GM18508 (cell line): ENCODE measurements around the gene LAMA2.
"Not testable (repeated sequence)": the region's sequence is repeated elsewhere in the genome, so short reads cannot be mapped to it uniquely, and the experiment has no call there.

Experiments
- ATAC-seq: cut with Tn5 transposase; IDR thresholded peaks from one replicate; pipeline ENCODE4 v1.9.1; 2021; ENCODE audit warnings: moderate number of reproducible peaks; ENCODE audit not compliant: insufficient read depth, unreplicated experiment

Gene LAMA2

DNA sequence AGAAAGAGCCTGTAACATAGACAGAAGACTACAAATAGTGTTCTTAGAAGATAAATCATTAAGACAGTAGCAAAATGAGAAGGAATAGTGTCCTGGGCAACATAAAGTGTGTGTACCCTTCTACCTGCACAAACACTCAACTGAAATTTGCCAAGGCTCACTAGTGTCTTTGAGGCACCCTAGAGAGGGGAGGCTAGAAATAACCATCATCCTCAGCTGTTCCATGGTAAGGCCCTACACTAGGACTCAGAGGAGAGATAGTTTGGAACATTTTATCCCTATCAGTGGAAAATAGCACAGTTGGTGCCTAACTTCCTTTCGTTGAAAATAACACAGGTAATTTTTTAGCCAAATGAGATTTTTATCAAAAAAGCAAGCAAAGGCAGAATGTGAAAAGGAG is 230.7 kb downstream of the LAMA2 start:
- ATAC-seq: no peak

DNA sequence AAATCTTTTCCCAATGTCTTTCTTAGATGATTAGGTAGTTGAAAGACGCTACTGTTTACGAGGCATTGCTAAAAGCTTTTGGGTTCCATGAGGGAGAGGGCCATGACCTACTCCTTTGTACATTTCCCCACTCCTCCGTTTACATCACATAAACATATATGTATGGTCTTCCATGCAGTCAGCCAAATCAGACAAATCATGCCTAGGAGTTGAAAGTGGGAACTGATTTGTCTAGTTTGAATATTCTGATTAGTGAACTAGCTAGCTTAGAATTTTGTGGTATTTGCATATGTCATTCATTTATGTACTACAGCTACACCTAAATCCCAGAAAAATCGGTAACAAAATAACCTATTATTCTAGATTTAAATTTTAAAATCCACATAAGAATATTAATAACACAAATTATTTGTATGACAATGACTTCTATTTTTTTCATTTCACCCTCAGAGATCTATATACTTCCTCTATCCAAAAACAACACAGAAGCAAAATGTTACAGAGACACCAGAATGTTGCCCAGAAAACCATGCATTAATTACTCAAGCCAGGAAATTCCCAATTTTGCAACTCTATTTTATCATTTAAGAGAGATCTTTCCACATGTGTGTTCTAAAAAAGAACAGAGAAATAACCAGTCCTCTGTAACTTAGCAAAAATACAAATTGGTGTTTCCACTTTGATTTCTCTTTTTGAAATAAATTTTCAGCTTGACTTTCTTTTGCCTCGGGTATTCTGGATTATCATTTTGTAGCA is 231.9 kb downstream of the LAMA2 start:
- no peak for ATAC-seq

DNA sequence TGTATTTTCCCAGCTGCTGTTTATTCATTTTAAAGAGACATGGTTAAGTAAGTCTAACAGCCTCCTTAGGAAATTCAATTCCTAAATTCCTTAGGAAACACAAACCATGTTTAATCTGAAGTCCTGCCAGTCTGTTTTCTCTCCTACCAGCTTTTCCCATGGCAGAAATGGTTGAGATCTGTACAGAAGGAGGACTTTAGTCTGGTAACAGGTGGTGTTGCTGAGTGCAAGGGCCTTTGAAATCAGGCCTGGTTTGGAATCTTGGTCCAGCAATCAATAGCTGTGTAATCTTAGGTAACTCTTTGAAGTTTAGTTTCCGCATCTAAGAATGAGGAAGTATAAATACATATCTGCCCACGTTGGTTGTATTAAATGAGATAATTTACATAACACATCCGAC is 232.5 kb downstream of the LAMA2 start:
- ATAC-seq: no peak

DNA sequence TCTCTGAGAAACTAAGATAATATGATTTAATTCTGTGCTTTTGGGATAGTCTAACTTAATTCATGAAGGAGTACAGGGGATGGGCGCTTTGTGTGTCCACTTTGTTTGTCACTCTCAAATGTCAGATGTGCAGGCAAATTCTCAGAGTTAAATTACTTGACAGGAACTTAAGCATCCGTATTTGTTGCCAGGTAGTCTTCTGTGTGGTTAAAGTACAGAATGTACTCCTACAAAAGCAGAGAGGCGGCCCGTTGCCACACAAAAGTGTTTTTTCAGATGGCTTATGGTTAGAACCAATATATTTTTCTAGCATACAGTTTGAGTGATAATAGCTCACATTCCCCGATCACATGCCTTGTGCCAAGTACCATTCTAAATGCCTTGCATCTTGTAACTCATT is 234.4 kb downstream of the LAMA2 start:
- ATAC-seq: no peak

DNA sequence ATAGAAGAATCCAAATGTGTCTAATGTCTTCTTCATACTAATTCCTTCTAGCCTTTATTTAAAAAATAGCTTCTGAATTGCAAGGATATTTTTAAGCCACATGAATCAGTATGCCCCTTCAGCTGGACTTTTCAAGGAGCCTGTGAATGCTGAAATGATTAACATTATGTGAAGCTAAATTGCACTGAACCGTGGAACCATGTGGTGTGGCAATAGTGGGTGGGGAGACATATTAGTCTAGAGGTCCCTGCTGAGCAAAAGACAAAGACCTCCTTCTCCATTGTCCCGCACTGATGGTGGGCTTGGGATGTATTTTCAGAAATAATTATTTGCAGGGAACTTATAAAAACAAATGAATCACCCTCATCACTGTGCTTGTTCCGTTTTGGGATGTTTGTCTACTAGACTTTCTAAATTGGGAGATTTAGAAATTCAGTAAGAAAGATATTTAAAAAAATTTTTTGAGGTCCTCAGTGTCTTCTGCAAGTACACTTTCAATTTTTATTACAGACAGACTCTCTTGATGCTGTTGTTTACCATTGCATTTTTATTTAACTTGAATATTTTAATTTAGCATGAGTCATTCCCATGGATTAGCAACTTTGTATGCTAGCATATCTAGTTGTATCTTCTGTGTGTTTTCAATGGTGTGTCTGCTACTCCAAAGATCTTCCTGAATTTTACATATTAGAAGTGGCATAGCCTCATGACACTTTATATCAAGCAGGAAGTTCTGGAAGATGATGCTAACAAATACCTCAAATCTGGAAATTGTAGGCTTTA is 238.1 kb downstream of the LAMA2 start:
- ATAC-seq: no peak

DNA sequence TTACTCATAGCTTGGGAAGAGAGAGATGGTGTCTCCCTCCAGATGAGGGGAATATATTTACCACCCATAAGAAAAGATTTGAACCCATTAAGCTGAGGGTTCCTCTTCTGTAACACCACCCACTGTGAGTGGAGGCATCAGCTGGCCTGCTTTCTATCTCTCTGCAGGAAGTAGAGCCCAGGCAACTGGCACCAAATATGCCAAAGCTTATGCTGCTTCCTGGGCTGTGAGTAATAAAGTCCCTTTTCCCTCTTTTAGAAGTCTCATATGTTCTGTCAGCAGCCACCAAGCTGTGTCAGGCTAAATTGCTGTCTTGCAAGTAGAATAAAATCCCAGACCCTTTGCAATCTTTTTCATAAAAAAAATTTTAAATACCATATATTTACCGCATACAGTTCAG is 241.4 kb downstream of the LAMA2 start:
- no peak for ATAC-seq

DNA sequence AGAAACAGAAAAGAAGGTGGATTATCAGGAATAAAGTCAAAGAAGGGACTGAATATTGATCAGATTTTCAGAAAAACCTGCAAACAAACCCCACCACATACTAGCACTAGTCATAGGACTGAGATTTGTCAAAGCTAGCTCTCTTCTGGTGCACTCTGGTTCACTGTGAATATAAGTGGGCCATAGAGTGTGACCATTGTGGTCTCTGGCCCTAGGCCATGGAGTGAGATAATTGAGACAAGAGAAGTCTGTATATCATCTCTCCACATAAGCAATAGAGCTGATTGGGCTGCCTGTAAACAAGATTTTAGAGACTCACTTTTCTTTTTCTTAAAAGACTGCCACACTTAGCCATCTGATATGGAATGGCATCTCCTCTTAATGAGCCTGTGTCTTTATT is 247.2 kb downstream of the LAMA2 start:
- ATAC-seq: no peak

DNA sequence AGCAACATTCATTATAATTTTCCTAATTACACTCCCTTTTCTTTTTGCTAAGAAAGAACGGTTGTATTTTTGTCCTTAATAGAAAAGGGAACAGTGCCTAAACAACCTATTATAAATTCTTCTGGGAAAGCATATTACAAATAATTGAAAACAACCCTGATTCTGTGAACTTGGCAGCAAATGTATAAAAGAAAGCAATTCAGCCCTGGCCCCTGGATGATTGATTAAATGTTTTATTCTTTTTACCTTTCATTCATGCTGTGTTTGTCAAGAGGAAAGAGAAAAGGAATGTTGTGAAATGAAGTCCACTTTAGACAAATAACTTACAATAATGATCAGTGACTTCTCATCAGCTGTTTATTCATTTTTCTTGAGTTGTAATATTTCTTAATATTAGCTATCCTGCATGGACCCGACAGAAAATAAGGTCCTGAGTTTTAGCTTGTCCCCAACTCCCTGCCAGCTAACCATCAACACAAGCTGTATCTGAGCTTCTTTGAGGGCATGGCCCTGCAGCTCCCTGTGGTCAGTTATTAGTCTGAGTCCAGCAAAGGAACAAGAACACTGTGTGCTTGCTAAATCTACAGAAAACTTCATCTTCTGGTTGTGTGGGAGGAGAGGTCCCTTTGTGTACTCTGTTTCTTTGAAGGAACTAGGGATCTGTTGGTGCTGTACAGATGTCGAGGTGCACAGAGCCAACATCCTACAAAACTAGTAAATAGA is 248.2 kb downstream of the LAMA2 start:
- no peak for ATAC-seq

DNA sequence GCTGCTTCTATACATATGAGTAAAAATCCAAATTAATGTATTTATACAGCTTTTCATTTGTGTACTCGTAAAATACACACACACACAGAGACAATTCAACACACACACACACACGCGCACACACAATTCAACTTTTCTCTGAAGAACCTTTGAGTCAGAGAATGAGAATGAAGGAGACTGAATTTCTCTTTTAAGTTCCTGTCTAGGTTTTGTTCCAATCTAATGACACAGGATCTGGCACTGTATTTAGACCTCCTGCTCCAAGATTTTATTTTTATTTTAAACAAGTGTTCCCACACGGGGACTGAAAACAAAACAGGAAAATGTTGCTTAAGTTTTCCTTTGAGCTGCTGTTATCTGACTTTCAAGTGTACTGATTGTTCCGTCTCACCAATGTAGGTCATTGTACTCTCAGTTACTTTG is 250.8 kb downstream of the LAMA2 start:
- ATAC-seq: no peak

DNA sequence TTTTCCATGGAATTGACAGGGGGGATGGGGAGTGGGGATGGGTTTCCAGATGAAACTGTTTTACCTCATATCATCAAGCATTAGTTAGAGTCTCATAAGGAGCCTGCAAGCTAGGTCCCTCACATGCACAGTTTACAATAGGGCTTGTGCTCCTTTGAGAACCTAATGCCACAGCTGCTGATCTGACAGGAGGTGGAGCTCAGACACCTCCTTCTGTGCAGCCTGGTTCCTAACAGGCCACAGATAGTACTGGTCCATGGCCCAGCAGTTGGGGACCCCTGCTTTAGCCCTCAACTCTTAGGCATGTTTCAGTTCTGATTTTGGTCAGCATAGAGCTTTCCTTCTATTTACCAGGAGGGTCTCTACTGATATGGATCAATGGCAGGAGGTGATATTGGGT is 251.6 kb downstream of the LAMA2 start:
- ATAC-seq: no peak

DNA sequence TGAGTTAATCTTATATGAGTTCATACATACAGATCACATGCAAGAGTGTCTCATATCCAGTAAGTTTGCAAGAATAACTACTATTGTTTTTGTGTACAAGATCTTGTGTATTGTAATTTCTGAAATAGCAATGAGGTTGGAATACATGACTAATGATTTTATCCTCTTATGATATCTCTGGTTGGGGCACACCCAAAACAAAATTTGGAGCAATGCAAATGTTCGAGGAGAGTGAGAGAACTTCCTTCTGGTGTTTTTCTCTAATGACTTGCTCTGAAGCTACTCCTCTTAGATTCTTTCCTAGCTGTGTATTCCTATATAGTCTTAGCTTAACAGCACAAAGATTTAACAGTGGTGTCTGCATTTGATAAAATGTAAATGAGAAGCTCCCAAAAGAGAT is 252.5 kb downstream of the LAMA2 start:
- ATAC-seq: no peak

DNA sequence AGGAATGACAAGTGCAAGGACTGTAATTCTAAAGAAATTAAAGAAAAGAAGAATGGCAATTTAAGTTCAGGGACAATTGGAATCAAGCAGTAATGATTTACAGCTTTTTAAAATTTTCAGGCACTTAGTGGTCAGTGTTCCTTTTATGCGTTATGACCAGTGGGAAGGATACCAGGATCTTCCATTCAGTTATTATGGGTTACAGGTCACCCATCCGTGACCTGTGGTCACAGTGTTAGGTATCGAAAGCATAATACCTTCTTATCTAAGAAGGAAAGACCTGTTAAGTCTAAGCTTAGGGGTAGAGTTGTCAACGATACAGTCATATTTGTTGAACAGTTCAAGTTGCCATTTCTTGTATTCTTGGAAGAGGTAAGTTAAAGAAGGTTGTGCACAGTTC is 253.8 kb downstream of the LAMA2 start:
- ATAC-seq: no peak

DNA sequence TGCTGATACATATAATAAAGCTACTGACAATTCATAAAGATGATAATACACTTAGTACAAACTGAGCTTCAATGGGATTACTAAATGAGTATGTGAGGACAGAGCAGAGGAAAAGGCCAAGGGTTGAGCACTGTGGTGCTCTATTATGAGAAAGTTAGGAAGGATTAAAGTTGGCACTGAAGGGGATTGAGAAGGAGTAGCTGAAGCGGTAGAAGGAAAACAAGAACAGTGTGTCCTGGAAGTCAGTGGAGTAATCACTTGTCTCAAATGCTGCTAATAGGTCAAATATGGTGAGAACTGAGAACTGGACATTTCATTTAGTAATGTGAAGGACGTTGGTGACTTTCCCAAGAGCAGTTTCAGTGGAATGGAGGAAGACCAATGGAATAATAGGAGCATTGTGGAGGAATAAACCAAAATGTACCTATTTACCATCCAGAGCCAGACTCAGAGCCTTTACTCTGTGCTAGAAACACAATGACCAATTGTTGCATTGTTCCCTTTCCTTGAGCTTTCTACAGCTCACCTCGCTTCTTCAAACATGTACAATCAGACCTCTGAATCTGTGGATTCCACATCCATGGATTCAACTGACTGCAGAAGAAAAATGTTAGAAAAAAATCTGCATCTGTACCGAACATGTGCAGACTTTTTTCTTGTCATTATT is 255.9 kb downstream of the LAMA2 start:
- ATAC-seq: no peak

DNA sequence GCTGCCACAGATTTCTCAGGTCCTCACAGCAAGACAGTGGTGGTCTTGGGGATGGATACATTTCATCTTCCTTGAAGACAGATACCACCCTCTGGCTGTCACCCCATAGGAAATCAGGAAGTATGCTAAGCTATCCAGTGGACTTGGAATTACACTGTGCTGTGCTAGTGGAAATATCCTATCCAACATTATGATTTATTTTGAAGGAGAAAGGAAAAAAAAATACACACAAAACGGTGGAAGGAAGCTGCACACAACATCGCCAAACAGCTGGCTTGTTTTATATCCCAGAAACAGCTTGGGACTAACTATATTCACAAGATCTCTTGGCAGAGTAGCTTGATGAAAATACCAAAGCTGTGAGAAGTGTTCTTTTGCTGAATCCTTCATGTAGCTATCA is 257.6 kb downstream of the LAMA2 start:
- no peak for ATAC-seq

DNA sequence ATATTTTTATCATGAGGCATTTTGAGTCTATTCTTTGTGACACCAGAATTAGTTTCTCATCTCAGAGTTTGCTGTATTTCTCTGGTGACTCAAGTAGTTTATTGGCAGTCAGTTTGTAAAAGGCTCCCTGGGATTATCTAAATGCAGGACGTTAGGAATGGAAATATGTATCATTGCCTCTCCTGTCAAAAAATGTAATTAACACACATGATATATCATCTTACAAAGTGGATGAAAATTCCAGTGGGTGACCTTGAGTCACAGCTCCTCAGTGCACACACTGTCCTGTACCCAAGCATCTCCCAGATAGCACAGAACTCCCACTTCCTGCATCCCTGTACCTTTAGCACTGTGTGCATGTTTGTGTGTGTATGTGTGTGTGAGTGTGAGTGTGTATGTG is 258.6 kb downstream of the LAMA2 start:
- ATAC-seq: no peak

DNA sequence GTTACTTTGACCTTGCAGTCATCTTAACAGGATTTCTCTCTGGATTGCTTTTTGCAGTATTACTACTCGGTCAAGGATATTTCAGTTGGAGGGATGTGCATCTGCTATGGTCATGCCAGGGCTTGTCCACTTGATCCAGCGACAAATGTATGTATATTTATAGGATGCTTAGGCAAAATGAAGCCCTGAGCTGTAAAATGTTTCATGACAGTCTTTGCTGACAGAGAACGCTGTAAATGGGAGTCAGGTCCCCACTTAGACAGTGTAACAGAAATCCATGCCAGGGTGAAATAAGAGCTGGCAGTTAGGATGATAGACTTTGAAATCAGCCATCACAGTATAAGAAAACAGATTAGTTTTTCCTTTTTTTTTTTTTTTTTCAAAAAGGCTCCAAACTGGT is 264.0 kb downstream of the LAMA2 start:
- ATAC-seq: no peak

DNA sequence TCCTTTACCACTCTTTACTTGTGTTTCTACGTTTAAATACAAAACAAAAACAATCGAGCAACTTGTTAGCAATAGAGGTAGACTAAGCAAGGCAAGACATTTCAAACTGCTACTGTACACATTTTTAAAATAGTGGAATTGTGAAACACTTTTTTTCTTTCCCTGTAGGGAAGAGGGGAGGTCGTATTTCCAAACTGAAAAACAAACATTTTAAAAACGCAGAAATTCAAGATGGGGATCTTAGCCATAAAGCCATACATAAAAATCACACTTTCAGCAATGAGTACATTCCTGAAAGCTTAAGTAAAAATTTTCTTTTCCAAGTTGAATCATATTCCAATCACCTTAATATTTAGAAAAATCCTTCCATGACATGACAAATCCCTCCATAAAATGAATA is 267.6 kb downstream of the LAMA2 start:
- no peak for ATAC-seq

DNA sequence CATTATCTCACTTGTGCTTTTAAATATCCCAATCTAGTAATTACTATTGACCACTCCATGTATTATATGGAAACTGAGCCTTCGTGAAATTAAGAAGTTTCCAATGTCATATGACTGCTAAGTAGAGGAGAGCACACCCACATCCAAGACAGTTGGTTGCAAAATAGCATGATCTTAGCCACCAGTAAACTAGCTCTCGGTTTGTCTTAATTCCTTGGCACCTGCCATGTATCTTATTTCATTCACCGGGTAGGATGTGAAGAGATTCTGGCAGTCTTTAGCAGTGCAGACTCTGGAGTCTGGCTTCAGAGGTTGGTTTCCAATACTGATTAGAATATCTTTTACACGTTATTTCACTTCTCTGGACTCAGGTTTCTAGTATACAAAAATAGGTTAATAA is 270.3 kb downstream of the LAMA2 start:
- ATAC-seq: no peak

DNA sequence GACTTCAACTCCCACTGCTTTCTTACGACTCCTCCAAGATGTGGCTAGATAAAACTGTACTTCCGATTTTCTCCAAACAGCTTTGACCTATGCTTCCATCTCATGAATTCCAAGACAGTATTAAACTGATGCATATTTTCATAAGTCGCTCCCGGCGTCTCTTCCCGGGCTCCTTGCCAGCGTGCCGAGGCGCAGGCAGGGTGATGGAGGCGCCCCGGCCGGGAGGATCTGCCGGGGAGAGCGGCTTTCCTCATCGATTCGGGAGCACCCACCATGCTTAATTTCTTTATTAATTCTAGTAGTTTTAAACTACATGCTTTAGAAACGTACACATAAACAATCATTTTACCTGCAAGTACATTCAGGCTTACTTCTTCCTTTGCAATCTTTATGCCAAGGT is 276.3 kb downstream of the LAMA2 start:
- not testable (repeated sequence) for ATAC-seq

DNA sequence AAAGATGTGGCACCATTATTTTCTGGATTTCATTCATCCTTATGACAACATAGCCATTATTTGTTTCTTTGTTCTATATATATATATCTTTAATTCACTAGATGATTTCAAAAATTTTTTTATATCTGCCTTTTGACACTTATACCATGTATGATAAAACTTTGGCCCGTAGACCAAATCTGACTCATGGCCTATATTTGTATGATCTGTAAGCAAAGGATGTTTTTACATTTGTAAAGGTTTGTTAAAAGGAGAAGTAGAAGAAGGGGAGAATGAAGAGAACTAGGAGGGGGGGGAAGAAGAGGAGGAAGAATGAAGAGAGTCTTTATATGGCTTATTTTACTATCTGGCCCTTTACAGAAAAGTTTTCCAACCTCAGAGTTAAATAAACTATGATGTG is 279.7 kb downstream of the LAMA2 start:
- no peak for ATAC-seq

DNA sequence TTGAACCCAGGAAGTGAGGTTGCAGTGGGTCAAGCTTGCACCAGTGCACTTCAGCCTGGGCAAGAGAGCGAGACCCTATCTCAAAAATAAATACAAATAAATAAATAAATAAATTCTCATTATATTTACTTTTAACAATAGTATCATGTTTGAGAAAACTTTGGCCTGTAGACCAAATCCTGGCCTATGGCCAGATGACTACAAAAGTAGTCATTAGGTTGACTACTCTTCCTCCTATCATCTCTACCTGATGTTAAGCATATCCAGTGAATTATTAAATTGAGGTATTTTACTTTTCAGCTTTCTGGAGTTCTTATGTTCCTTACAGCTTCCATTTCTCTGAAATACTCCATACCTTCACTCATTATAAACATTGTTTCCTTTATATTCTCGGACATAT is 280.6 kb downstream of the LAMA2 start:
- ATAC-seq: no peak
